CD4-positive, alpha-beta T cell (primary cell): ENCODE results near the gene GMNC. TPM values are rescaled to one million over a fixed set of nuclear protein-coding genes. Genes with fewer than 3 reads are reported as not detected.

Experiments
- ATAC-seq: fragments of 200-7000 bp; cut with Tn5 transposase; one replicate; pipeline ENCODE4 v1.10.0; 2022; ENCODE audit warnings: mild to moderate bottlenecking; ENCODE audit not compliant: poor library complexity
- CTCF ChIA-PET: fragments of 350-600 bp; sonication (Branson Sonifier 250); formaldehyde crosslinking; loops from one replicate; lab custom pipeline; 2021; ENCODE audit warnings: antibody characterized with exemption, inconsistent platforms; lab: Charles Lee
- POLR2A ChIA-PET: fragments of 350-600 bp; sonication (Branson Sonifier 250); formaldehyde crosslinking; loops from one replicate; lab custom pipeline; 2021; ENCODE audit warnings: antibody characterized with exemption, inconsistent platforms; lab: Charles Lee
- DNase-seq, 14 experiments: peaks; one replicate each; pipeline ENCODE4 v3.0.0-alpha.2; 2013 to 2020; ENCODE audit warnings: mixed read lengths in 2 of 14
- H3K27ac ChIP-seq, 2 donors: one replicate each; pipeline versions ENCODE4 v1.5.1 to v1.7.0; 2013; ENCODE audit warnings: low read length in 2 of 2, low read depth in 1 of 2, mild to moderate bottlenecking in 1 of 2
- H3K27me3 ChIP-seq, 2 experiments: 1 replicate in 1 of 2; 2 replicates in 1 of 2; pipeline versions ENCODE4 v1.6.1 to v1.7.0; 2013; ENCODE audit warnings: low read length in 2 of 2, control low read depth in 1 of 2, mild to moderate bottlenecking in 1 of 2, moderate library complexity in 1 of 2; ENCODE audit not compliant: insufficient read depth in 2 of 2, control insufficient read depth in 1 of 2
- H3K36me3 ChIP-seq: one replicate; pipeline ENCODE4 v1.6.1; 2013; ENCODE audit warnings: low read length, control low read depth; ENCODE audit not compliant: insufficient read depth
- H3K4me1 ChIP-seq: one replicate; pipeline ENCODE4 v1.6.1; 2013; ENCODE audit warnings: low read length, control low read depth; ENCODE audit not compliant: insufficient read depth
- H3K4me3 ChIP-seq: one replicate; pipeline ENCODE4 v1.5.1; 2013; ENCODE audit warnings: mild to moderate bottlenecking, low read length, moderate library complexity
- H3K9me3 ChIP-seq, 2 experiments: 1 replicate in 1 of 2; 2 replicates in 1 of 2; pipeline versions ENCODE4 v1.6.1 to v1.7.0; 2013; ENCODE audit warnings: low read length in 2 of 2, mild to moderate bottlenecking in 2 of 2, control low read depth in 1 of 2, moderate library complexity in 1 of 2; ENCODE audit not compliant: control insufficient read depth in 1 of 2, insufficient read depth in 1 of 2
- H3K27ac Mint-ChIP-seq: one replicate; pipeline ENCODE4 v1.8.0; 2020; ENCODE audit warnings: mixed read lengths
- H3K27me3 Mint-ChIP-seq: one replicate; pipeline ENCODE4 v1.8.0; 2021; ENCODE audit warnings: mixed read lengths
- H3K36me3 Mint-ChIP-seq: one replicate; pipeline ENCODE4 v1.8.0; 2021; ENCODE audit warnings: low read depth, mixed read lengths
- H3K4me1 Mint-ChIP-seq: one replicate; pipeline ENCODE4 v1.8.0; 2021; ENCODE audit warnings: low read depth, mixed read lengths
- H3K4me3 Mint-ChIP-seq: one replicate; pipeline ENCODE4 v1.8.0; 2020; ENCODE audit warnings: mild to moderate bottlenecking, mixed read lengths
- H3K9me3 Mint-ChIP-seq: one replicate; pipeline ENCODE4 v1.8.0; 2020; ENCODE audit warnings: mixed read lengths
- intact Hi-C, 2 experiments: fragments of 100-400 bp; cut with DNase I in 1 of 2; cut with micrococcal nuclease in 1 of 2; formaldehyde crosslinking; loops; one replicate each; pipeline versions ENCODE4 v1.15.1 to v1.9.0; 2023 to 2025; cut with DNase I, micrococcal nuclease
- total RNA-seq, 174 experiments: library from RNA in 2 of 174; stranded (reverse) in 2 of 174; gene quantifications; one replicate each; pipeline ENCODE4 v1.2.3 and lab custom pipeline; 2021 to 2026
- TF ChIP-seq, protein P1 (sequence below): fragments of 200-600 bp; IDR thresholded peaks from one replicate; pipeline ENCODE4 v1.8.0; 2022; ENCODE audit warnings: antibody characterized with exemption, mild to moderate bottlenecking

The GMNC gene
- total RNA-seq, 2 experiments from 2014 or later, result not detected

DNA sequence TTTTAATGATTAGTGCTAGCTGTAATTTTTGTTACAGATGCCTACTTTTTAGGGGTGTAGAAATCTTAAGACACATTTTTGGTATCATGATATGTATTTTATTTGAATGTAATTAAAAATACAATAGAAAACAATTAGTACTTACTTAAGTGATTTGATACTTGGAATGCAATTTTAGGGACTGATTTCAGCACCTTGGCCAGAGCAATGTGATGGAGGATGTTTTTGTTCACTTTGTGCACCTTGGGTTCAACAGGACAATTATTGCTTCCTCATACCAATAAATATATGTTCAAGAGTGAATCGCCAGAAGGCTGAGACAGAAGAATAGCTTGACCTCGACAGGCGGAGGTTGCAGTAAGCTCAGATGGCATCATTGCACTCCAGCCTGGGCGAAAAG is 22.3 kb downstream of the GMNC start:
- H3K27ac ChIP-seq, result no peak overlapping the region
- TF ChIP-seq, protein P1, sequence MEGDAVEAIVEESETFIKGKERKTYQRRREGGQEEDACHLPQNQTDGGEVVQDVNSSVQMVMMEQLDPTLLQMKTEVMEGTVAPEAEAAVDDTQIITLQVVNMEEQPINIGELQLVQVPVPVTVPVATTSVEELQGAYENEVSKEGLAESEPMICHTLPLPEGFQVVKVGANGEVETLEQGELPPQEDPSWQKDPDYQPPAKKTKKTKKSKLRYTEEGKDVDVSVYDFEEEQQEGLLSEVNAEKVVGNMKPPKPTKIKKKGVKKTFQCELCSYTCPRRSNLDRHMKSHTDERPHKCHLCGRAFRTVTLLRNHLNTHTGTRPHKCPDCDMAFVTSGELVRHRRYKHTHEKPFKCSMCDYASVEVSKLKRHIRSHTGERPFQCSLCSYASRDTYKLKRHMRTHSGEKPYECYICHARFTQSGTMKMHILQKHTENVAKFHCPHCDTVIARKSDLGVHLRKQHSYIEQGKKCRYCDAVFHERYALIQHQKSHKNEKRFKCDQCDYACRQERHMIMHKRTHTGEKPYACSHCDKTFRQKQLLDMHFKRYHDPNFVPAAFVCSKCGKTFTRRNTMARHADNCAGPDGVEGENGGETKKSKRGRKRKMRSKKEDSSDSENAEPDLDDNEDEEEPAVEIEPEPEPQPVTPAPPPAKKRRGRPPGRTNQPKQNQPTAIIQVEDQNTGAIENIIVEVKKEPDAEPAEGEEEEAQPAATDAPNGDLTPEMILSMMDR, result no peak
- no peaks in the 10 kb centered on the region for H3K9me3 ChIP-seq
- Mint-ChIP-seq H3K27ac (no peak overlapping the region), H3K27me3 (peaks cover 4% of the 10 kb centered on the region), H3K4me1 (no peaks in the 10 kb centered on the region), H3K36me3 (no peaks in the 10 kb centered on the region), H3K9me3 (peaks cover 3% of the 10 kb centered on the region), H3K4me3 (no peak overlapping the region)
- no peak for ATAC-seq
- ChIA-PET CTCF (no interaction called here), POLR2A (no interaction called here)
- intact Hi-C loops, result no loop called here
- H3K36me3 ChIP-seq, result no peaks in the 10 kb centered on the region
- H3K4me1 ChIP-seq, result no peaks in the 10 kb centered on the region
- no peak for DNase-seq
- no peaks in the 10 kb centered on the region for H3K27me3 ChIP-seq
- no peak overlapping the region for H3K4me3 ChIP-seq

DNA sequence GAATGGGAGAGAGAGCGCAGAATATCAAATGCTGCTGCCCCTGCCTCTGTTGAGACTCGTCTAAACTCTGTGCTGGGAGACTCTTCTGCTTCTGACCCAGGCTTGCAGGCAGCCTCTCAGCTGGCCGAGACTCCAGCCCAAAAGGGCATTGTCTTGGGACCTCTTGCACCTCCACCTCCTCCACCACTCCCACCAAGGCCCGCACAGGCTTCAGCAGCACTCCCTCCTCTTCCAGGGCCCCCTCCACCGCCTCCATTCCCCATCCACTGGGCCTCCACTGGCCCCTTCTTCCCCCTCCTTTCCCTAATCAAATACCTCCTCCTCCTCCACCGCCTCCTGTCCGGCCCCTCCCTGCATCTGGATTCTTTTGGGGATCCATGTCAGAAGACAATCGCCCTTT is 31.3 kb downstream of the GMNC start:
- Mint-ChIP-seq H3K4me3 (no peak overlapping the region), H3K9me3 (no peaks in the 10 kb centered on the region), H3K27ac (no peak overlapping the region), H3K36me3 (no peaks in the 10 kb centered on the region), H3K4me1 (no peaks in the 10 kb centered on the region), H3K27me3 (no peaks in the 10 kb centered on the region)
- CTCF ChIA-PET, result no interaction called here
- Histone ChIP-seq H3K9me3 (peaks cover 0 to 11% of the 10 kb centered on the region in 2 experiments), H3K27ac (no peak overlapping the region), H3K4me1 (no peaks in the 10 kb centered on the region), H3K36me3 (no peaks in the 10 kb centered on the region), H3K4me3 (no peak overlapping the region), H3K27me3 (no peaks in the 10 kb centered on the region)
- POLR2A ChIA-PET, result no interaction called here
- intact Hi-C loops, result no loop called here
- no peak for ATAC-seq
- TF ChIP-seq, protein P1, result no peak
- no peak for DNase-seq

DNA sequence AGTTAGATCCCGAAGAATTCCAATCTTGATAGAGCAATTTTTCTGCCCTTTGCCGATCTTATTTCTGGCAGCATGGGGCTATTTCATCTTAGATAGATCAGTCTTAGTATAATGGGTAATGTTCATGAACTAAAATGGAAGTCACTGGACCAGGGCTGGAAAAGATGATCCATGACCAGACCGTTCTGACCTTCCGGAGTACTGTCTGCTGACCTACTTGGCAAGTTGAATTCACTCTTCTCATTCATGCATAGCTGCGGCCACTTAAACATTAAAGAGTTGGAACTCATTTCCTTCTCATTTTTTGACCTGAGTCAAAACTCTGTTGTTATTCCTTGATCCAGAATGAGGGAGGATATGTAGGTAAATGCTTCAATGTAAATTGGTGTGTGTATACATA is 32.5 kb downstream of the GMNC start:
- ATAC-seq (no peak), DNase-seq (no peak)
- Histone ChIP-seq H3K36me3 (no peaks in the 10 kb centered on the region), H3K9me3 (peaks cover 0 to 11% of the 10 kb centered on the region in 2 experiments), H3K27ac (no peak overlapping the region), H3K4me3 (no peak overlapping the region), H3K27me3 (no peaks in the 10 kb centered on the region), H3K4me1 (no peaks in the 10 kb centered on the region)
- TF ChIP-seq, protein P1, result no peak
- CTCF ChIA-PET, result no interaction called here
- no peak overlapping the region for H3K27ac Mint-ChIP-seq
- peaks cover 2% of the 10 kb centered on the region for H3K9me3 Mint-ChIP-seq
- POLR2A ChIA-PET, result no interaction called here
- no peaks in the 10 kb centered on the region for H3K4me1 Mint-ChIP-seq
- intact Hi-C loops, result no loop called here
- no peaks in the 10 kb centered on the region for H3K36me3 Mint-ChIP-seq
- peaks cover 4% of the 10 kb centered on the region for H3K27me3 Mint-ChIP-seq
- no peak overlapping the region for H3K4me3 Mint-ChIP-seq
